Ovary (tissue), 9 donors: ENCODE data around the gene PTPN1. TPM values are rescaled to one million over a fixed set of nuclear protein-coding genes. Genes with fewer than 3 reads are reported as not detected.

Experiments
- DNase-seq, 5 donors: peaks; one replicate each; pipeline ENCODE4 v3.0.0-alpha.2; 2019 to 2020
- H3K27ac ChIP-seq, 2 donors: fragments of 200-600 bp; one replicate each; pipeline versions ENCODE4 v1.5.1 to v1.8.0; 2019 to 2022
- H3K27me3 ChIP-seq: fragments of 200-600 bp; one replicate; pipeline ENCODE4 v1.8.0; 2022
- H3K36me3 ChIP-seq: fragments of 200-600 bp; sonication (generic); one replicate; pipeline ENCODE4 v1.5.1; 2019
- H3K4me1 ChIP-seq: one replicate; pipeline ENCODE4 v1.8.1; 2013; ENCODE audit warnings: mild to moderate bottlenecking, moderate library complexity; ENCODE audit not compliant: insufficient read depth
- H3K4me3 ChIP-seq: fragments of 200-600 bp; sonication (generic); one replicate; pipeline ENCODE4 v1.5.1; 2017
- H3K9me3 ChIP-seq, 2 donors: fragments of 200-600 bp in 1 of 2; sonication (generic) in 1 of 2; one replicate each; pipeline versions ENCODE4 v1.5.1 to v1.8.1; 2013 to 2019; ENCODE audit warnings: mild to moderate bottlenecking in 1 of 2, moderate library complexity in 1 of 2
- CTCF ChIP-seq, 3 donors: fragments of 450-650 bp in 2 of 3; fragments of 200-600 bp in 1 of 3; IDR thresholded peaks; one replicate each; pipeline versions ENCODE4 v1.5.1 to v1.8.0; 2016 to 2022; ENCODE audit warnings: antibody characterized with exemption in 3 of 3, mild to moderate bottlenecking in 1 of 3
- EP300 ChIP-seq: sonication (generic); formaldehyde crosslinking; IDR thresholded peaks from one replicate; pipeline ENCODE4 v1.6.1; 2017; ENCODE audit warnings: antibody characterized with exemption
- POLR2A ChIP-seq: fragments of 450-650 bp; IDR thresholded peaks from one replicate; pipeline ENCODE4 v1.6.1; 2017; ENCODE audit warnings: antibody characterized with exemption, mild to moderate bottlenecking, moderate library complexity
- WGBS, 3 donors: extraction: QIAGEN DNeasy Blood & Tissue Kit in 1 of 3; methylation state at CpG; one replicate each; pipeline versions ENCODE4 v1.1.5 to v1.1.7; 2013 to 2017; 5-methylcytosine and 5-hydroxymethylcytosine counted together
- intact Hi-C, 4 donors: fragments of 100-400 bp; cut with DNase I; formaldehyde crosslinking; loops; one replicate each; pipeline versions ENCODE4 v1.11.0 to v1.15.1; 2022 to 2023
- polyA plus RNA-seq, 2 donors: library from polyadenylated mRNA; stranded (reverse); fragments of 200-250 nt in 1 of 2; fragments of 350-450 nt in 1 of 2; fragmentation: Illumina TruSeq in 1 of 2; extraction: RNeasy Lipid Tissue Mini Kit (QIAGEN cat#74804) in 1 of 2; gene quantifications; one replicate each; pipeline ENCODE4 v1.2.3, GENCODE V29; 2013 to 2014
- total RNA-seq, 7 donors: library from RNA; depleted of rRNA in 2 of 7; stranded (reverse); fragments of >200 nt in 2 of 7; fragmentation: NEBNext Ultra II Directional in 3 of 7; extraction: Animal tissue kit (Norgen Biotek cat#: 25700) in 3 of 7; gene quantifications; one replicate each; pipeline versions ENCODE4 v1.1.0 to v1.2.4, GENCODE V29; 2016 to 2023
- donor health status: DM: no; HTN: no; CAD: no; lungs with moderate emphysema.
- donor health status: DM: no; HTN: no; CAD: no.
- donor health status: Bipolar disorder and iron deficiency.
- donor health status: DM: yes; HTN: yes; CAD: no.
- donor health status: DM: no; HTN: no; CAD: no.
- donor health status: DM: yes; HTN: yes; CAD: no.

The PTPN1 gene
- total and polyA plus RNA-seq, 9 donors, result 17.6 to 36.7 (median 26.6) TPM

DNA sequence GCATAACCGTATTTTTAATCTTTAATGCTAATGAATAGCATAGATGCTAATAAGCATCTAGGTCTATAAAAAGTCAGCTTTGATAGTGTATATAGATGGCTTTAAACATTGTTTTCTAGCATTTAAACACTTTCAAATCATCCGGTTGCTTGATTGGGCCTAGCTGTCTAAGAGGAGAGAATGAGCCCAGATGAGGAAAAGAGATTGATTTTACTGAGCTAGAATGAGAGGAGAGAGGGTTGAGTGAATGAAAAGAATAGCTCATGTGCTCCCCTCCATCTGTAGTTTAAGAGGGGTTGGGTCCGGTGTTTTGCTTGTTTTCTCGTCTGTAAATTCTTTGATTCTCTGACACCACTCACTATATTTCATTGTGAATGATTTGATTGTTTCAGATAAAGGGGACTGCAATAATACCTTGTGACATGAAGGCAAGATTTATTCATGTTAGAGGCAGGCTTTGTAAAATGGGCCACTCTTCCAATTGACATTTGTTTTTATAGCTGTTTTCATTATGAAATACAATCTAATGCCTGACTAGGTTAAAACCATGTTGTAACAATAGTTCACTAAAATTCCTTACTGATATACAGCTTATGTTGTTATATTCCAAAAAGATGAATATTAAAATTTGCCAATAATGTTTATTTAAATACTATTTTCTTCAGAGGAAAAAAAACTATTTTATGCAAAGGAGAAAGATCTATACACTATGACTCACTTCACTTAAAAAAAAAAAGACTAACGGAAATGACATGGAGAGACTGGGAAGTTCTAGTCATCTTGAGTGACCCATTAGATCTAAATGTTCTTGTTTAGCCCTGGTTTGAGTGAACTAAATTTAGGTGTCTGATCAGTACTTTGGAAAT lies 3.2 kb downstream of the PTPN1 start:
- no peaks in the 10 kb centered on the region for H3K9me3 ChIP-seq
- no peak for TF ChIP-seq EP300
- TF ChIP-seq POLR2A, result no peak
- no peak for TF ChIP-seq CTCF (IDR thresholded peaks at IDR 0.05)
- no peaks in the 10 kb centered on the region for H3K27me3 ChIP-seq
- peaks cover 12% of the 10 kb centered on the region for H3K4me1 ChIP-seq
- H3K36me3 ChIP-seq, result no peaks in the 10 kb centered on the region
- intact Hi-C loops, result loop anchor here in 1 of 4 donors (10.0 kb wide), 1 partner anchor 61 kb away; no protein-coding TSS in a partner anchor
- H3K4me3 ChIP-seq, result no peak overlapping the region
- H3K27ac ChIP-seq, result no peak overlapping the region
- WGBS, 3 donors, result 43 to 51% (median 46%) methylated on average over 5 of the region's 5 CpGs
- no peak for DNase-seq

GRCh38 chr20:50514035-50514337 lies 3.8 kb downstream of the PTPN1 start:
- H3K27me3 ChIP-seq, result no peaks in the 10 kb centered on the region
- H3K36me3 ChIP-seq, result no peaks in the 10 kb centered on the region
- 96 to 99% (median 97%) methylated on average over 2 of the region's 2 CpGs for WGBS, 3 donors
- TF ChIP-seq CTCF (IDR thresholded peaks at IDR 0.05) (no peak), EP300 (no peak), POLR2A (no peak)
- no peak overlapping the region for H3K4me3 ChIP-seq
- intact Hi-C loops, result loop anchor here in 1 of 4 donors (10.0 kb wide), 1 partner anchor 61 kb away; no protein-coding TSS in a partner anchor
- DNase-seq, result no peak
- no peak overlapping the region for H3K27ac ChIP-seq
- no peaks in the 10 kb centered on the region for H3K9me3 ChIP-seq
- H3K4me1 ChIP-seq, result peaks cover 15% of the 10 kb centered on the region

DNA sequence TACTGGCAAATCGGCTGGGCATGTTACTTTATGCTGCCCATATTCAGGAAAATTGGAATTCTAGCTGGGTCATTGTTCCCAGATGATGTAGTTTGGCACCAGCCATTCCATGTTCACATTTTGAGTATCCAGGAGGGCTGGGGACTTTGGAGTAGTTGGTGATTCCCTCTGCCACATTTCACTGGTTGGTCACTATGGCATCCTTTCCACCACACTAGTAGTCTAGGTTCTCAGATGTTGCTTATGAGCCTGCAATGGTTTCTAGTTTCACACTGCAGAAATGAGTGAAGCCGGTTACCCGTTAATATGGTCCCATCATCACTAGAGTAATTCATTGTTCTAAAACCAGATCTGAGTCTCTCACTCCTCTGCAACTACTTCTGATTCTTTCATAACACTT lies 4.6 kb downstream of the PTPN1 start:
- intact Hi-C loops, result loop anchor here in 1 of 4 donors (10.0 kb wide), 1 partner anchor 60 kb away; no protein-coding TSS in a partner anchor
- Histone ChIP-seq H3K9me3 (no peaks in the 10 kb centered on the region), H3K4me1 (peaks cover 13% of the 10 kb centered on the region), H3K27ac (no peak overlapping the region), H3K4me3 (no peak overlapping the region), H3K27me3 (no peaks in the 10 kb centered on the region), H3K36me3 (no peaks in the 10 kb centered on the region)
- 90 to 93% (median 92%) methylated on average over 3 of the region's 3 CpGs for WGBS, 3 donors
- TF ChIP-seq POLR2A (no peak), CTCF (IDR thresholded peaks at IDR 0.05) (no peak), EP300 (no peak)
- DNase-seq, result no peak

DNA sequence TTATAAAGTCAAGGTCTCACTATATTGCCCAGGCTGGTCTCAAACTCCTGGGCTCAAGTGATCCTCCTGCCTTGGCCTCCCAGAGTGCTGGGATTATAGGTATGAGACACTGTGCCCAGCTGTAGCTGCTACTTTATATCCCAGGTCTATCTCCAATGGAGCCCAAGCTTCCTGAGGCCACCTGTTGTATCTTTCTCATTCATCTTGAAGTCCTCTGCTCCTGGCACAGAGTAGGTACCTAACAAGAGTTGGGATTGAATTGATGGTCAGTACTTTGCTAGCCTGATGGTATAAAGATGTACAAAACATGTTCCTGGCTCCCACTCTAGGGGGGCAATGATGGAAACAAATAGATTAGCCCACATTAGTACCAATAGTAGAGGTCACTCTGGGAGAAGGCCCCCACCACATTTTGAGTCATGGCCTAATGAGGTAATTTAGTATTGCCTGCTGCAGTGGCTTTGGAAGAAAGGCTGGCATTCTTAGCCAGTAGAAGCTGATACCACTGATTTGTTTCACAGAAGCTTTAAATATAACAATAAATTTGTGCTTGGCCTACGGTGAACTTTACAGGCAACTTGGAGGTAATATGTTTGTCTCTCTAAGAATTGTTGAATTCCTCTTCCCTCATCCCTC lies 5.4 kb downstream of the PTPN1 start:
- intact Hi-C loops, result loop anchor here in 1 of 4 donors (10.0 kb wide), 1 partner anchor 59 kb away; no protein-coding TSS in a partner anchor
- TF ChIP-seq CTCF (IDR thresholded peaks at IDR 0.05), result no peak
- TF ChIP-seq POLR2A, result no peak
- no peak for TF ChIP-seq EP300
- DNase-seq, result no peak
- H3K36me3 ChIP-seq, result no peaks in the 10 kb centered on the region
- no peaks in the 10 kb centered on the region for H3K27me3 ChIP-seq
- no peak overlapping the region for H3K27ac ChIP-seq
- WGBS, 3 donors, result 61 to 92% (median 68%) methylated on average over 1 of the region's 1 CpG
- no peak overlapping the region for H3K4me3 ChIP-seq
- no peaks in the 10 kb centered on the region for H3K9me3 ChIP-seq
- peaks cover 12% of the 10 kb centered on the region for H3K4me1 ChIP-seq
